Measurements from ENCODE around the gene GPC6. TPM values are rescaled to one million over a fixed set of nuclear protein-coding genes. Genes with fewer than 3 reads are reported as not detected.

The GPC6 gene
- polyA plus RNA-seq, 1 donor from 2014 or later: 9.0 TPM

- H3F3A ChIP-seq (ENCODE audit: insufficient read depth, low read length, poor library complexity, severe bottlenecking): no peaks in the 10 kb centered on the region
- no peaks in the 10 kb centered on the region for H3K27me3 ChIP-seq (ENCODE audit: insufficient read depth, low read depth, low read length)
- H3K9me3 ChIP-seq (ENCODE audit: low read length): no peaks in the 10 kb centered on the region
- H3K27ac ChIP-seq (ENCODE audit: low read length): no peak overlapping the region
- no peak overlapping the region for H3K9ac ChIP-seq (ENCODE audit: low read length)
- no peaks in the 10 kb centered on the region for H3K36me3 ChIP-seq (ENCODE audit: insufficient read depth, low read length)
- H4K20me1 ChIP-seq (ENCODE audit: insufficient read depth): no peaks in the 10 kb centered on the region
- H3K79me2 ChIP-seq (replicated peaks; ENCODE audit: insufficient read depth, low read length): no peaks in the 10 kb centered on the region
- no peak overlapping the region for H2AFZ ChIP-seq (ENCODE audit: low read depth, low read length)
- H3K4me2 ChIP-seq (ENCODE audit: low read length): no peak overlapping the region
- H3K4me3 ChIP-seq (ENCODE audit: low read length): no peak overlapping the region
- H3K9me2 ChIP-seq (ENCODE audit: insufficient read depth, low read length): no peaks in the 10 kb centered on the region
- TF ChIP-seq TAF1 (IDR thresholded peaks at IDR 0.05; ENCODE audit: low read depth): no peak
- no peak for TF ChIP-seq EZH2 (IDR thresholded peaks at IDR 0.05; ENCODE audit: borderline replicate concordance, insufficient read depth, low read length, poor library complexity, severe bottlenecking)
- no peak for TF ChIP-seq RAD21 (conservative IDR thresholded peaks at IDR 0.05)
- no peak for TF ChIP-seq EP300 (conservative IDR thresholded peaks at IDR 0.05; ENCODE audit: poor library complexity, severe bottlenecking)
These were observed 180.9 kb downstream of the GPC6 start for GRCh38 chr13:93407551-93407950.

GRCh38 chr13:93409001-93409400 lies 182.4 kb downstream of the GPC6 start:
- Histone ChIP-seq H3F3A (ENCODE audit: insufficient read depth, low read length, poor library complexity, severe bottlenecking) (no peaks in the 10 kb centered on the region), H3K27ac (ENCODE audit: low read length) (no peak overlapping the region), H4K20me1 (ENCODE audit: insufficient read depth) (no peaks in the 10 kb centered on the region), H2AFZ (ENCODE audit: low read depth, low read length) (no peak overlapping the region), H3K27me3 (ENCODE audit: insufficient read depth, low read depth, low read length) (no peaks in the 10 kb centered on the region), H3K4me3 (ENCODE audit: low read length) (no peak overlapping the region), H3K9ac (ENCODE audit: low read length) (no peak overlapping the region), H3K4me2 (ENCODE audit: low read length) (no peak overlapping the region), H3K79me2 (replicated peaks; ENCODE audit: insufficient read depth, low read length) (no peaks in the 10 kb centered on the region), H3K9me2 (ENCODE audit: insufficient read depth, low read length) (no peaks in the 10 kb centered on the region), H3K9me3 (ENCODE audit: low read length) (no peaks in the 10 kb centered on the region), H3K36me3 (ENCODE audit: insufficient read depth, low read length) (no peaks in the 10 kb centered on the region)
- no peak for TF ChIP-seq CTCF (IDR thresholded peaks at IDR 0.05; ENCODE audit: poor library complexity, severe bottlenecking)
- TF ChIP-seq RAD21 (conservative IDR thresholded peaks at IDR 0.05): no peak
- no peak for TF ChIP-seq MXI1 (conservative IDR thresholded peaks at IDR 0.05; ENCODE audit: poor library complexity, severe bottlenecking)
- no peak for TF ChIP-seq REST (IDR thresholded peaks at IDR 0.05; ENCODE audit: borderline replicate concordance)
- TF ChIP-seq SMC3 (conservative IDR thresholded peaks at IDR 0.05; ENCODE audit: poor library complexity): no peak
- TF ChIP-seq POLR2AphosphoS5 (IDR thresholded peaks at IDR 0.05): no peak
- TF ChIP-seq EZH2 (IDR thresholded peaks at IDR 0.05; ENCODE audit: borderline replicate concordance, insufficient read depth, low read length, poor library complexity, severe bottlenecking): no peak
- no peak for TF ChIP-seq EP300 (conservative IDR thresholded peaks at IDR 0.05; ENCODE audit: poor library complexity, severe bottlenecking)
- no peak for TF ChIP-seq TAF1 (IDR thresholded peaks at IDR 0.05; ENCODE audit: low read depth)

Data from neural cell (in vitro differentiated cells).